ENCODE data around the gene CYS1. TPM values are rescaled to one million over a fixed set of nuclear protein-coding genes. Genes with fewer than 3 reads are reported as not detected.

CYS1 gene
- polyA plus RNA-seq, 3 donors, result not detected

DNA sequence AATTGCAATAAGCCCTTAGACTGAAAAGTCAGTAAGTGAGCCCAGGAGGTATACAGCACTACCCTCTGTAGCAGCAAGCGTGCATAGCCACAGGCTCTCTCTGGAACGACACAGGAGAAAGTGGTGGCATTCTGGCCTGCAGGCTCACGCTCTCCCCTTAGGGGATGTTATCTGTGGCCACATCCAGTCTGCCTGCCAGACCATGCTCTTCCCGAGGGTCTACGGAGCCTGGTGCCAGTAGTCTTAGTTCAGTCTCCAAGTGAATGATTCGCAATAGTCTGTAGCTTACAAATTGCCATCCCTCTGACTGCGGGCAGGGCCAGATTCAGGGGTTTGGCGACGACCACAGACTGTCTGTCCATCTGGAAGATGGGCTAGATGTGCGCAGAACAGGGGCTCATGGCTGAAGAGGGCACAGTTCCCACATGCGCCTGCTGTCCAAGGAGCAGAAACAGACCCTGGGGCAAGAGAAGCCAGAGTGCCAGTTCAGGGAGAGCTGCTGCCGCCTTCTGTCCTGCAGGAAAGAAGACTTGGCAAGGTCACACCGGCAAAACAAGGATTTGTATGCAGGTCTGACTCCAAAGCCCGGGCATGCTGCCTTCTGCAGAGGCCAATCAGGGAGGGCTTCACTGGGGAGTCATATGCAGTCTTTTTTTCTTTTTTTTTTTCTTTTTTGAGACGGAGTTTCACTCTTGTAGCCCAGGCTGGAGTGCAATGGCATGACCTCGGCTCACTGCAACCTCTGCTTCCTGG lies 40.4 kb downstream of the CYS1 start:
- no peak overlapping the region for H3K4me3 Mint-ChIP-seq
- no peak overlapping the region for H3K4me2 ChIP-seq (replicated peaks; ENCODE audit: extremely low read depth, low read length, poor library complexity, severe bottlenecking)

DNA sequence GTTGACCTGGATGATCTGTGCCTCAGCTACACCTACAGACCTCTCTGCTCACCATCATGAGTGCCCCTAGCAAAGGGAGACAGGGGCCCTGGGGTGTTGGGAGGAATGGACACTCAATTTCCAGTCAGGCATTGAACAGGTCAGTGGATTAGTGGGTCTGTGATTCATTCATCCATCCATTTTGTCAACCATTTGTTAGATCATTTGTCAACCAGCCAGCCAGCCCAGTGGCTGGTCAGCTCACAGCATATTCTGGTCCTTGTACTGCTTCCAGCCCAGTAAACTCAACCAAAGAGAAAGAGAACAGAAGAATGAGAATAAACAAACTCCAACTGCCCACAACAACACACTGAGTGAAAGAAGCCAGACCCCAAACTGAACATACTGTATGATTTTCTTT lies 41.5 kb downstream of the CYS1 start:
- no peak overlapping the region for H3K4me3 Mint-ChIP-seq

More for the DNA sequence above, 40.4 kb downstream of the CYS1 start:
- peaks cover 48 to 55% of the 10 kb centered on the region in 2 donors for H3K4me1 ChIP-seq (ENCODE audit: control insufficient read depth in 1 of 2, insufficient read depth in 2 of 2, low read length in 2 of 2)
- no peaks in the 10 kb centered on the region for H3K36me3 ChIP-seq (replicated peaks in 1 of 2; ENCODE audit: control insufficient read depth in 1 of 2, insufficient read depth in 2 of 2, low read length in 2 of 2)
- intact Hi-C loops (cut with micrococcal nuclease), result loop anchor here (10.0 kb wide), 2 partner anchors 225 to 485 kb away; partner anchors contain the start of gene ADAM17 (in 1 of the 2)
- H3K27ac ChIP-seq (ENCODE audit: low read depth in 1 of 2, low read length in 2 of 2), result no peak overlapping the region
- H3K4me3 ChIP-seq (replicated peaks in 1 of 3; ENCODE audit: low read depth in 2 of 3, low read length in 3 of 3), result no peak overlapping the region
- H2AFZ ChIP-seq (ENCODE audit: insufficient read depth, low read depth, low read length, poor library complexity, severe bottlenecking), result no peak overlapping the region
- Mint-ChIP-seq H3K9me3 (peaks cover 0 to 5% (median 0%) of the 10 kb centered on the region in 7 donors), H3K4me1 (peaks cover 65% of the 10 kb centered on the region), H3K27me3 (ENCODE audit: low read depth in 3 of 3) (peaks cover 2 to 28% (median 11%) of the 10 kb centered on the region in 3 donors), H3K27ac (peak overlapping the region in 1 of 7 donors; percentile 11), H3K36me3 (peaks cover 27 to 31% of the 10 kb centered on the region in 2 donors)
- peaks cover 8% of the 10 kb centered on the region for H4K20me1 ChIP-seq (ENCODE audit: insufficient read depth, low read length)
- TF ChIP-seq, protein P1, sequence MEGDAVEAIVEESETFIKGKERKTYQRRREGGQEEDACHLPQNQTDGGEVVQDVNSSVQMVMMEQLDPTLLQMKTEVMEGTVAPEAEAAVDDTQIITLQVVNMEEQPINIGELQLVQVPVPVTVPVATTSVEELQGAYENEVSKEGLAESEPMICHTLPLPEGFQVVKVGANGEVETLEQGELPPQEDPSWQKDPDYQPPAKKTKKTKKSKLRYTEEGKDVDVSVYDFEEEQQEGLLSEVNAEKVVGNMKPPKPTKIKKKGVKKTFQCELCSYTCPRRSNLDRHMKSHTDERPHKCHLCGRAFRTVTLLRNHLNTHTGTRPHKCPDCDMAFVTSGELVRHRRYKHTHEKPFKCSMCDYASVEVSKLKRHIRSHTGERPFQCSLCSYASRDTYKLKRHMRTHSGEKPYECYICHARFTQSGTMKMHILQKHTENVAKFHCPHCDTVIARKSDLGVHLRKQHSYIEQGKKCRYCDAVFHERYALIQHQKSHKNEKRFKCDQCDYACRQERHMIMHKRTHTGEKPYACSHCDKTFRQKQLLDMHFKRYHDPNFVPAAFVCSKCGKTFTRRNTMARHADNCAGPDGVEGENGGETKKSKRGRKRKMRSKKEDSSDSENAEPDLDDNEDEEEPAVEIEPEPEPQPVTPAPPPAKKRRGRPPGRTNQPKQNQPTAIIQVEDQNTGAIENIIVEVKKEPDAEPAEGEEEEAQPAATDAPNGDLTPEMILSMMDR (IDR thresholded peaks at IDR 0.05), result no peak
- no peak overlapping the region for H3K9ac ChIP-seq (ENCODE audit: insufficient read depth, low read length, poor library complexity, severe bottlenecking)
- DNase-seq, result no peak
- H3K79me2 ChIP-seq (ENCODE audit: insufficient read depth, low read length), result peaks cover 6% of the 10 kb centered on the region
- H3K27me3 ChIP-seq (ENCODE audit: control insufficient read depth in 2 of 2, insufficient read depth in 2 of 2, low read length in 2 of 2), result no peaks in the 10 kb centered on the region
- no peaks in the 10 kb centered on the region for H3K9me3 ChIP-seq (replicated peaks in 1 of 2; ENCODE audit: control insufficient read depth in 1 of 2, insufficient read depth in 1 of 2, low read length in 2 of 2)
- WGBS (ENCODE audit: insufficient coverage), result 95% methylated on average over 13 of the region's 16 CpGs

More for the DNA sequence above, 41.5 kb downstream of the CYS1 start:
- H3K4me1 ChIP-seq (ENCODE audit: control insufficient read depth in 1 of 2, insufficient read depth in 2 of 2, low read length in 2 of 2), result peaks cover 52 to 58% of the 10 kb centered on the region in 2 donors
- no peaks in the 10 kb centered on the region for H3K79me2 ChIP-seq (ENCODE audit: insufficient read depth, low read length)
- intact Hi-C loops (cut with micrococcal nuclease), result no loop called here
- no peak overlapping the region for H3K4me3 ChIP-seq (replicated peaks in 1 of 3; ENCODE audit: low read depth in 2 of 3, low read length in 3 of 3)
- H3K36me3 Mint-ChIP-seq, result peaks cover 27 to 31% of the 10 kb centered on the region in 2 donors
- TF ChIP-seq, protein P1 (IDR thresholded peaks at IDR 0.05), result no peak
- no peak overlapping the region for H3K4me2 ChIP-seq (replicated peaks; ENCODE audit: extremely low read depth, low read length, poor library complexity, severe bottlenecking)
- H3K36me3 ChIP-seq (replicated peaks in 1 of 2; ENCODE audit: control insufficient read depth in 1 of 2, insufficient read depth in 2 of 2, low read length in 2 of 2), result no peaks in the 10 kb centered on the region
- DNase-seq, result no peak
- H3K4me1 Mint-ChIP-seq, result peaks cover 68% of the 10 kb centered on the region
- peaks cover 2 to 28% (median 11%) of the 10 kb centered on the region in 3 donors for H3K27me3 Mint-ChIP-seq (ENCODE audit: low read depth in 3 of 3)
- H3K27ac Mint-ChIP-seq, result peak overlapping the region in 2 of 7 donors; percentile 21 to 23
- H4K20me1 ChIP-seq (ENCODE audit: insufficient read depth, low read length), result no peaks in the 10 kb centered on the region
- H3K9me3 Mint-ChIP-seq, result peaks cover 0 to 6% (median 0%) of the 10 kb centered on the region in 7 donors
- no peaks in the 10 kb centered on the region for H3K9me3 ChIP-seq (replicated peaks in 1 of 2; ENCODE audit: control insufficient read depth in 1 of 2, insufficient read depth in 1 of 2, low read length in 2 of 2)
- no peak overlapping the region for H3K27ac ChIP-seq (ENCODE audit: low read depth in 1 of 2, low read length in 2 of 2)
- no peak overlapping the region for H2AFZ ChIP-seq (ENCODE audit: insufficient read depth, low read depth, low read length, poor library complexity, severe bottlenecking)
- H3K27me3 ChIP-seq (ENCODE audit: control insufficient read depth in 2 of 2, insufficient read depth in 2 of 2, low read length in 2 of 2), result no peaks in the 10 kb centered on the region
- H3K9ac ChIP-seq (ENCODE audit: insufficient read depth, low read length, poor library complexity, severe bottlenecking), result no peak overlapping the region

All from CD14-positive monocyte (primary cell).